ENCODE results near the gene ABCC6.

GRCh38 chr16:16102738-16103137 lies 120.6 kb downstream of the ABCC6 start:
- TF ChIP-seq CTCF (IDR thresholded peaks at IDR 0.05; ENCODE audit: extremely low read depth in 1 of 2, insufficient read depth in 1 of 2, low read depth in 1 of 2, low read length in 2 of 2) (no peak), POLR2A (IDR thresholded peaks at IDR 0.05; ENCODE audit: low read depth, low read length) (no peak), EZH2 (IDR thresholded peaks at IDR 0.05; ENCODE audit: borderline replicate concordance, low read depth, low read length, severe bottlenecking) (no peak), MAX (IDR thresholded peaks at IDR 0.05; ENCODE audit: insufficient read depth, insufficient read length) (no peak)

Data from endothelial cell of umbilical vein (primary cell).